ENCODE measurements around the gene FHOD3. TPM values are rescaled to one million over a fixed set of nuclear protein-coding genes. Genes with fewer than 3 reads are reported as not detected.

FHOD3 gene
- total RNA-seq, 3 donors from 2014 or later, result 2.7 to 14.4 (median 4.0) TPM

DNA sequence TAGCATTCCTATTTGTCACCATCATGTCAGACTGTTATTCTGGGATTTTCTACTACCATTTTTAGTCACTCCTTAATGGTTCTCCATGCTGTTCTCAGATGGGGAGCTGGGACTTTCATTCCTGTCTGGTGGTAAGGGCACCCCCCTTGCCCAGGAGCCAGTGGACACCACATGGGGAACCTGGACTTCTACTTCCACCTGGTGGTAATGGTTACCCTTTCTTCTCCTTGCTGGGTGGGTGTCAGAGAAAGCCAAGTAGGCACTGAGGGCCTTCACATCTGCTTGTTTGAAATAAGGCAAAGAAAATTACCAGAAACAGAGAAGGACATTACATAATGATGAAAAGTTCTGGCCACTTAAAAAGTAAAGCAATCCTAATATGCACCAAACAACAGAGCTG lies 239.8 kb downstream of the FHOD3 start:
- TF ChIP-seq, protein P1, sequence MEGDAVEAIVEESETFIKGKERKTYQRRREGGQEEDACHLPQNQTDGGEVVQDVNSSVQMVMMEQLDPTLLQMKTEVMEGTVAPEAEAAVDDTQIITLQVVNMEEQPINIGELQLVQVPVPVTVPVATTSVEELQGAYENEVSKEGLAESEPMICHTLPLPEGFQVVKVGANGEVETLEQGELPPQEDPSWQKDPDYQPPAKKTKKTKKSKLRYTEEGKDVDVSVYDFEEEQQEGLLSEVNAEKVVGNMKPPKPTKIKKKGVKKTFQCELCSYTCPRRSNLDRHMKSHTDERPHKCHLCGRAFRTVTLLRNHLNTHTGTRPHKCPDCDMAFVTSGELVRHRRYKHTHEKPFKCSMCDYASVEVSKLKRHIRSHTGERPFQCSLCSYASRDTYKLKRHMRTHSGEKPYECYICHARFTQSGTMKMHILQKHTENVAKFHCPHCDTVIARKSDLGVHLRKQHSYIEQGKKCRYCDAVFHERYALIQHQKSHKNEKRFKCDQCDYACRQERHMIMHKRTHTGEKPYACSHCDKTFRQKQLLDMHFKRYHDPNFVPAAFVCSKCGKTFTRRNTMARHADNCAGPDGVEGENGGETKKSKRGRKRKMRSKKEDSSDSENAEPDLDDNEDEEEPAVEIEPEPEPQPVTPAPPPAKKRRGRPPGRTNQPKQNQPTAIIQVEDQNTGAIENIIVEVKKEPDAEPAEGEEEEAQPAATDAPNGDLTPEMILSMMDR (IDR thresholded peaks at IDR 0.05), result no peak
- Histone ChIP-seq H3K4me1 (ENCODE audit: low read depth) (no peaks in the 10 kb centered on the region), H3K36me3 (ENCODE audit: low read depth) (no peaks in the 10 kb centered on the region), H3K4me3 (no peak overlapping the region), H3K9me3 (no peaks in the 10 kb centered on the region)
- intact Hi-C loops (cut with DNase I, micrococcal nuclease), result no loop called here
- no peak for DNase-seq
- ATAC-seq, result no peak

DNA sequence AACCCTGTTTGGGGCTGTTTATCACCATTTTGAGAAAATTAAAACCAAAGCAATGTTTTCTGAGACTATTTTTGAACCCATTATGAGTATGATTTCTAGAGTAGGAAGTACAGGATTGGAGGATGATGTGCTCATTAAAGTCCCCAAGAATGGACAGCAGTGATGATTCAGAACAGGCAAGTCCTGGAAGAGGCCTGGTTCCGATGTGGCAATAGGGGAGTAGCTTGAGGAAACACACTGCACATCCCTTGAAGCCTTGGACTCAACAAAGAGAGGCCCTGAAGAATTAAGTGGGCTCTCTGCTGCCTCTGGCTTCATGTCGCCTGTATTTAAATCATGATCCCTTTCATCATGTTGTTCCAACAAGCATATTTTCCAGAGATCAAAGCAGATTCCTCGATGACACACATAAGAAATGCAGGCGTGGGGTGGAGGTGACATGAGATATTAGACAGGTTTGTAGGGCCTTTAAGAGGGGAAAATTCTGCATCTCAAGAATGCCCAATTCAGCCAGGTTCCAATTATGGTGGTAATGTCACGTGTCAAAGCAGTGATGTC lies 242.2 kb downstream of the FHOD3 start:
- H3K4me1 ChIP-seq (ENCODE audit: low read depth), result no peaks in the 10 kb centered on the region
- intact Hi-C loops (cut with DNase I, micrococcal nuclease), result no loop called here

DNA sequence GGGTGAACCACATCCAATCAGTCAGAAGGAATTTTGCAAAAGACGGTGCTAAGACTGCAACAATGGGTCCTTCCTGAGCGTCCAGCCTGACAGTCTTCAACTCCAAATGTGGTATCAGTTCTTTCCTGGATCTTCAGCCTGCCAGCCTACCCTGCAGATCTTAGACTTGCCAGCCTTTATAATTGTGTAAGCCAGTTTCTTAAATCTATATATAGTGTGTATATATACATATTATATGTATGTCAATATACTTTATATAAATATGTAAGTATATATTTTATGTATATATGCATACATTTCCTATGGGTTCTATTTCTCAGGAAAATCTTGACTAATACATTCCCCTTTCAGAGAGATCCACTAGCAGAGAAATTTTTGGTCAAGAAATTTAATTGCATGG lies 245.5 kb downstream of the FHOD3 start:
- ATAC-seq (no peak), DNase-seq (no peak)
- intact Hi-C loops (cut with DNase I, micrococcal nuclease), result no loop called here
- Histone ChIP-seq H3K4me1 (ENCODE audit: low read depth) (no peaks in the 10 kb centered on the region), H3K9me3 (no peaks in the 10 kb centered on the region), H3K36me3 (ENCODE audit: low read depth) (no peaks in the 10 kb centered on the region), H3K4me3 (no peak overlapping the region)
- TF ChIP-seq, protein P1 (IDR thresholded peaks at IDR 0.05), result no peak

More for the DNA sequence above, 242.2 kb downstream of the FHOD3 start:
- no peak for DNase-seq
- no peaks in the 10 kb centered on the region for H3K36me3 ChIP-seq (ENCODE audit: low read depth)
- TF ChIP-seq, protein P1 (IDR thresholded peaks at IDR 0.05), result no peak
- no peak overlapping the region for H3K4me3 ChIP-seq
- no peaks in the 10 kb centered on the region for H3K9me3 ChIP-seq
- no peak for ATAC-seq

DNA sequence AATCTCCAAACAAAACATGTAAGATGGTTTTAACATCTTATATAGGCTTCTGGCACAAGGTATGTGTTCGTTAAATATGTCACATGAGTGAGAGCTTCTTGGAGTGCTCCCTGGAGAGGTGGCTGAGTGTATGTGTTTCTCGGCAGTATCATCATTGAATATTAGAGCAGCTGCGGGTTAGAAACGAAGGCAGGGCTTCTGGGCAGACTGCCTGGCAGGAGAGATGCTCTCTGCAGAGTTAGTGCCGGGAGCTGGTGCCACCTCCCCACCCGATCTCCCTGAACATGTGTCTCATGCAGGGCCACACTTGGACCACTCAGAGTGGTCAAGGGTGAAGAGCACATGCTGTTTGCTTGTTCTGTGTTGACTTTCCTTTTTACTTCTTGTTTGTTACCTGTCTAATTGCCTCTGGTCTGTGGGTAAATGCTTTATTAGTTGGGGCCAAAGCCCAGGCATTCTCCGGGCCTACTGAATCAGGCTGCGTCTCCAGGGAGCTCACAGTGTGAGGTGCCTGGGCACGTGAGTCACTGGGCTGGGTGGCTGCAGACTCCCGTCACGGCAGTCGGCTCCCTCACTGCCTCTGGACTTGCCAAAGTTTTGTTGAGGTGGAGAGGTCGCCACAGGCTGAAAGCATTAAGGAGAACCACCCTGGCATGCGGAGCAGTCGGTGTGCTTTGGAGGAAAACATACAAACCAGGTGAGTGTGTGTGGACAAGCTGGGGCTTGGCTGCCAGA lies 246.6 kb downstream of the FHOD3 start:
- DNase-seq (no peak), ATAC-seq (no peak)
- intact Hi-C loops (cut with DNase I, micrococcal nuclease), result no loop called here

DNA sequence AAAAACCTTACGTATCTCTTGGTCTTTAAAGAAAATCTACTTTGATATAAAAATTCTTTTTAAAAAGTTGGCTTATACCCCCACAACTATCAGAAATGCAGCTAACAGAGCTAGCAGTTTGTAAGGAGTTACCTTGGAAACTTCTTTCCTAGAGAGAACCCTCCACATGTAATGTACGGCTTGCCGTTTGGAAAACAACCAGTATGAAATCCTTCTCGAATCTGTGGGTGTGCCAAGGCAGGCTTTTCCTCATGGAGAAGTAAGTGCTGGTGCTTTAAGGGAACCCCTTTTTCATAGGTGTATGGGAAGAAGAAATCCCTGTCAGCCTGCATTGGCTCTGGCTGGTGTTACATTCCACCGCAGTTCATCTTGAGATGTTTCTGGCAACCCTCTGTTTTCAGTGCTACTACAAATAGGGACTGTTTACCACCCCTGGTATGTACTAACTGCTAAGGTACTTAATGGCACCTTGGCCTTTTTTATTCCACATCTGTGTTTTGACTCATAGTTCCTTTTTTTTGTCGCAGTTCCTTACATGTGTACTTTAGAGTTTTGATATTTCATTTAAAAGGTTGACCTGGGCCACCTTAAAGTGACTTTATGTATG lies 248.4 kb downstream of the FHOD3 start:
- Histone ChIP-seq H3K4me1 (ENCODE audit: low read depth) (no peaks in the 10 kb centered on the region), H3K36me3 (ENCODE audit: low read depth) (no peaks in the 10 kb centered on the region), H3K9me3 (no peaks in the 10 kb centered on the region), H3K4me3 (no peak overlapping the region)
- TF ChIP-seq, protein P1 (IDR thresholded peaks at IDR 0.05), result no peak
- intact Hi-C loops (cut with DNase I, micrococcal nuclease), result no loop called here
- ATAC-seq (no peak), DNase-seq (no peak)

More for the DNA sequence above, 246.6 kb downstream of the FHOD3 start:
- TF ChIP-seq, protein P1 (IDR thresholded peaks at IDR 0.05), result no peak
- Histone ChIP-seq H3K4me3 (no peak overlapping the region), H3K4me1 (ENCODE audit: low read depth) (no peaks in the 10 kb centered on the region), H3K36me3 (ENCODE audit: low read depth) (no peaks in the 10 kb centered on the region), H3K9me3 (no peaks in the 10 kb centered on the region)

Measured in mucosa of descending colon (tissue), 3 donors.